ENCODE measurements around the gene ATP8B4.

ATP8B4 gene

DNA sequence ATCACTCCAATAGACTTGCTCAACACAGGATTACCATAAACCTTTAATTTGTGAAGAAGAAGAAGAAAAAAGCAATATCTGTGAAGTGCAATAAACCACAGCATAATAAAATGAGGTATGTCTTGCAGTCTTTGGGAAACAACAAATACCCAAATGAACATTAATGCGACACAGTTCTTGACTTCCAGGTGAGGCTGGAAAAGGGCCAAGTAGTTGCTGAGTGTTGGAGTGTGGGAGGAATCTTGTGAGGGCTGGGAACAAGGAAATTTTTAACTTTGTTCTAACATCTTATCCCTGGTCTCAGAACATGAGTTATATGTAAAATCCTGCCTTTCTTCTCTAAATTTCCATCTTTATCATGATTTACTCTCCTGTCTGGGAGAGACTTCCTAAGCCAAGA lies 291.7 kb downstream of the ATP8B4 start:
- no peak for DNase-seq (ENCODE audit: extremely low read depth in 1 of 2, low read depth in 1 of 2)

DNA sequence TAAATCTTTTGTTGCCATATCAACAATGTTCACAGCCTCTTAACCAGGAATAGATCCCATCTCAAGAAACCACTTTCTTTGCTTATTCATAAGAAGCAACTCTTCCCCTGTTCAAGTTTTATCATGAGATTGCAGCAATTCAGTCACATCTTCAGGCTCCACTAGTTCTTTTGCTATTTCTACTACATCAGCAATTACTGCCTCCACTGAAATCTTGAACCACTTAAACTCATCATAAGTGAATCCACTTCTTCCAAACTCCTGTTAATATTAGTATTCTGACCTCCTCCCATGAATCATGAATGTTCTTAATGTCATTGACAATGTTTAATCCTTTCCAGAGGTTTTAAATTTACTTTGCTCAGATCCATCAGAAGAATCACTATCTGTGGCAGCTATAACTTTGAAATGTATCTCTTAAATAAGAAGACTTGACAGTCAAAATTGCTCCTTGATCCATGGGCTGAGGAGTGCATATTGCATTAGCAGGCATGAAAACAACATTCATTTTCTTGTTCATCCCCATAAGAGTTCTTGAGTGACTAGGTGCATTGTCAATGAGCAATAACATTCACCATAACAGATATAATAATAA lies 292.3 kb downstream of the ATP8B4 start:
- no peak for DNase-seq (ENCODE audit: extremely low read depth in 1 of 2, low read depth in 1 of 2)

DNA sequence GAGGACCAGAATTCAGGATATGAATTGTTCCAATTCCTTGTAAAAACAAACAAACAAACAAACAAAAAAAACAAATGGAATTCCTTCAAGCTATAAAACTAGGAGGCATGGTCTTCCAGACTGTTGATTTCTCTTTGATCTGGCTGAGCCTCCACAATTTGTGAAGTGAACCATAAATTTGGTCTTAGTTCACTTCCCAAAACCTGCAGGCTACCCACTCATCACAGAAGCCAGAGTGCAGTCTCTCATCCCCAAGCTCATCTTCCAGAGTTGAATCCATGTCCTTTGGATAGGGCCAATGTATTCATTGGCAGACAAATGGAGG lies 294.3 kb downstream of the ATP8B4 start:
- DNase-seq (ENCODE audit: extremely low read depth in 1 of 2, low read depth in 1 of 2): no peak

DNA sequence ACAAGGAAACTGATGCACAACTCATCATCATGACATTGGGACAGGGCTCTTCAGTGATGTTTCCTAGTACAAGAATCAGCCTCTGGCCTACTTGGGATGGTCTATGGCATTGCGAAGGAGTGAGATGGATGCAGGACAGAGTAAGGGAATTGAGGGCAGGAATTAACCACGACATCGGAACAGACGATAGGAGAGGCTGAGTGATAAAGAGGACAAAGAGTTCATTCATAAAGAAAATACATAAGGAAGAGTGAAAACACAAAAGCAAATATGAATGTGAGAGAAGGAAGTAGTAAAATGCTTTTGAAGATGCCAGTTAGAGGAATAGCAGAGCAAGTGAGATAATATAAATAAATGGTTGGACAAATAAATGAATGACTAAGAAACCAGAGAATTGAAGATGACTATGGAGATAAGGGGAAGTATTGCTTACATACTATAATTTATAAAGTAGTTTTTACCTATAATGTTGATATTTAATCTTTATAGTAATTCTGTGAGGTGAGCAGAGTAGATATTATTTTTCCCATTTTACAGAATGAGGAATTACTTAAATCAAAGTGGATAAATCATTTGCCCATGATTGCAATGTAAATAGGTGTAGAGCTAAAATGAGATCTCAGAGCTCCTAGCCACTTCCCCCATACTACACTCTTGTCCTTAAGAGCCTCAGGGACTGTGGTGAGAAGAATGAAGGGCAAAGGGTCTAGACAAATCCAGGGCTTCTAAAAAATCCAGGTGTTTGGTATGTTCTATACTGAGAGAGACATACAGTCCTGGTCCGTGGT lies 294.9 kb downstream of the ATP8B4 start:
- no peak for DNase-seq (ENCODE audit: extremely low read depth in 1 of 2, low read depth in 1 of 2)

DNA sequence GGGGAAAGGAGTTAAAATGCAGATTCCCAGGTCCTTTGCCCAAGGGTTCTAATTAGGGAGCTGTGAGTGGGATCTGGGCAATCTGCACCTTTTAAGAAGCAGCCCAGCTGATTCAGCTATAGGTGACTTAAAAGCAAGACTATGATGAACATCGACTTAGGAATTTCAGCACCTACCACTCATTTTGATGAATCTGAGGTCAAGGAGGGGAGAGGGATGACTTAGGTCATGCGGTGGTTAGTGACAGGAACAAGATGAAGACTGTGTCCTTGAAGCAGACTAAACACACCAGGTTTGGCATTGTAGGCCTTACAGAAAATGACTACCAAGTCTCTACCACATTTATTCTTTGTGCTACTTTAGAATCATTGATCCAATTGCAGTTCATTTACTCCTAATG lies 301.9 kb downstream of the ATP8B4 start:
- DNase-seq (ENCODE audit: extremely low read depth in 1 of 2, low read depth in 1 of 2): no peak

DNA sequence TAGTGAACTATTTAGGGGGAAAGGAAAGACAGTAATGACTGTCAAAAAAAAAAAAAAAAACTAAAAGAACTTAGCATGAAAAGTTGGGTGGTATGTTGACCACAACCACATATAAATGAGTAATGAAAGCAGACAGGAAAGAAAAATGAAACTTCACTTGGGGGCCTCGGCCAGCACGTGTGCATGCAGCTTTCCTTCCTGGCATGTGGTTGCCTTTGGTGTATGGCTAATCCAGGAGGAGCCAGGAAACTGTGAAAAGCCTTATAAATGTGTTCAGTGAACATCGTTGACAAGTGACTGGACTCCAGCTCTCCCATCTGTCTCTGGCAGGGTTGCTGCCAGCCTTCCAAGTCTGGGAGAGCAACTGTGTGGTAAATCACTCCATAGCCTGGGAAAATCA lies 303.1 kb downstream of the ATP8B4 start:
- no peak for DNase-seq (ENCODE audit: extremely low read depth in 1 of 2, low read depth in 1 of 2)

DNA sequence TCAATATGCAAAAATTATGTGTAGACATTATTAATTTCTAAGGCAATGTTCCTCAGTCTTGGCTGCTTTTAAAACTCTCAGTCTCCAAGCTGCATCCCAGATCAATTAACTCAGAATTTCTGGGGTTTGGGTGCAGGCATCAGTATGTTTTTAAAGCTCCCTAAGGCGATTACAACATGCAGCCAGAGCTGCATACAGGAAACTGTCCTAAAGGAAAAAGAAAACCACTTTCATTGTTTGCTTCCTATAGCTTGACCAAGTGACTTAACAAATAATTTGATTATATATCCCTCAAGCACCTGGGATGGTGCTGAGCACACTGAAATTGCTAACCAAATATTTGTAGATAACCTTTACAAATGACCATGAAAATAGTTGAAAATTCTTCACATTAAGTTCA lies 303.5 kb downstream of the ATP8B4 start:
- DNase-seq (ENCODE audit: extremely low read depth in 1 of 2, low read depth in 1 of 2): no peak

DNA sequence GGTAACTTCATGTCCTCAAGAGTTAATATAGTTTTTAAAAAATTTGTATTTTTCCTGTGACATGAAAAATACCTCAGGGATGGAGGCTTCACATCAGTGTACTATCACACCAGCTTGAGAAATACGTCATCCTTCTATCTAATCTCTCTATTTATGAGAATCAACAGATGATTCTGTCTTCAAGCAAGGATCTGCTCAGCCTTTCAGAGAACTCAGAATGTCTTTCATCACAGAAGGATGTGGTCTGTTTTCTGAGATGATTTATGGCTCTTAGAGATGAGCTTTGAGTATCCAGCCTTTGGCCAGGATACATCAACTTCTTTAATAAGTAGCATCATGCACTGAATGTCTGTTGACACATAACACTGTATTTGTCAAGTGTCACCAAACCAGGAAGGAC lies 304.3 kb downstream of the ATP8B4 start:
- no peak for DNase-seq (ENCODE audit: extremely low read depth in 1 of 2, low read depth in 1 of 2)

DNA sequence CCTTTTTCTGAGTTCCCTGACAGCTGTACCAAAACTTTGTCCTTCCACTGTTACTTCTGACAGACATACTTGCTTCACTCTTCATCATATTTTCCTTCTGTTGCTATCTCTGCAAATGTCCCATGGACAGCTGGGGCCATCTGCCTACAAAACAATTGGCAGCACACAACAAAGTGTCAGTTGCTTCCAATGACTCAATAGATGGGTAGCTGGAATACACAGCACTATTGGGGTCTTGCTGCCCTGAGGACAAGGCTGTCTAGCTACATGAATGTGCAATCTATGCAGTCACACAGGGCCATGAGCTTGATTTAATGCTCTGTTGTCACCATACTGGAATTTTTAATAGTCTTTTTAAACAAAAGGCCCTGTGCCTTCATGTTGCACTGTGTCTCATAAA lies 305.4 kb downstream of the ATP8B4 start:
- DNase-seq (ENCODE audit: extremely low read depth in 1 of 2, low read depth in 1 of 2): no peak

DNA sequence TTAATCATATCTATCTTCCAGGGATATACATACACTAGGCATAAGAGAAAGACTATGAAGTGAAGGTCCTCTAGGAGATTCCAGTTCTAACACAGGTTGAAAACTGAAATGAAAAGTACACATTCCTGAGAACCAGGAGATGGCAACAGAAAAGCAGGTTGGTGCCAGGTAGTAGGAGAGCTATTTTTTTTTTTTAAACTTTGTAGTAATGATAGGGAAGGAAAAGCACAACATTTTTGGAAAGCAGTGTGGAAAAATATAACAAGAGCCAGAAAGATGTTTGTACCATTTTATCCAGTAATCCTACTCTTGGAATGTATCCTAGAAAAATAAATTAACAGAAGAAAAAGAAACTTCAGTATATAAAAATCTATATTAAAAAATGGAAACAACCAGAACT lies 308.3 kb downstream of the ATP8B4 start:
- DNase-seq (ENCODE audit: extremely low read depth in 1 of 2, low read depth in 1 of 2): no peak

DNA sequence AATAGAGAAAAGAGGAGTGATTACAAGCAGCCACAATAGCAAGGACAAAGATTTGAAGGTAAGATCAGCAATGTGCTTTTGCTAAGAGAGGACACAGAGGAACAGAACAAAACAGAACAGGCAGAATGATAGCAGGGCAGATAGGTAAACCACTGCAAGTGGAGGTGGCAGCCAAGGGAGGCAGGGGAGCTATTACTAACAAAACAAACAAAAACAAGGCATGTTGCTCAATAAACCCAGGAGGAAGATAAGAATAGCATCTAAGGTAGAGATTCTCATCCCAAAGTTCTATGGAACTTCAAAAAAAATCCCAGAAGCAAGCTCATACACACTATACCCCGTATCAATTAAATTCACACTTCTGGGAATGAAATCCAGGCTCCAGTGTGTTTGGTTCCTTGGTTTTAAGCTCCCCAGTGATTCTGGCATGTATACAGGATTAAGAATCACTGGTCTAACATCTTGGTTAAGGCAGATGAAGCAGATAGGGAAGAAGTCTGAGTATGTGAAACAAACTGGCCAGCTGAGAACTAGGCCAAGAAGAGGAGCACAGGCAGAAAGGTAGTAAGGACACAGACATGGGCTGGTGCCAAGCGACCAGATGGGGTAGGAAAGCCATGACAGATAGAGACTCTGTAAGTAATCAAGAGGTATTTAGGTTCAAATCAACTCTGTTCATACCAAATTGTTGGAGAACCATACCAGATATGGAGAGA lies 309.0 kb downstream of the ATP8B4 start:
- no peak for DNase-seq (ENCODE audit: extremely low read depth in 1 of 2, low read depth in 1 of 2)

DNA sequence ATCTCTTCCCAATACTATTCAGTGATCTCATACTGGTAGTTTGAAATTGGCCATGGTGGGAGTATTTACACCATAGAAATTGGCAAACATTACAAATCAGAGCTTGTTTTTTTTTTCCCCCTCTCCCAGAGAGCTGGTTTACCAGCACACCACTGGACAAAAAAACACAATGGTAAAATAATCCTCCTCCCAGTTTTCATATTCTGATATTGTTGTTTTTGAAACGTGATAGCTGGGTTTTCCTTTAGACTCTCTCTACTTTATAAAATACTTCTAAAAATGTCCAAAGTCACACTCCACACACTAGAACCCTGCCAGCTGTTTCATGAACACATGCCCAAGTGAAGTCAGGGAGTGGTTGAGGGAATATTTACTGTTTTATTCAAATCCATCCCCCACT lies 310.7 kb downstream of the ATP8B4 start:
- DNase-seq (ENCODE audit: extremely low read depth in 1 of 2, low read depth in 1 of 2): no peak

Measured in activated CD8-positive, alpha-beta memory T cell treated with anti-CD3 and anti-CD28 coated beads for 1 hour (primary cell).